Esophagus muscularis mucosa (tissue), 3 donors: ENCODE measurements around the gene IL32.

Source experiments
- CTCF ChIP-seq, 3 experiments: fragments of 200-600 bp in 2 of 3; fragments of 450-650 bp in 1 of 3; sonication (generic) in 2 of 3; IDR thresholded peaks; one replicate each; pipeline ENCODE4 v1.5.1; 2017 to 2019; ENCODE audit warnings: antibody characterized with exemption in 3 of 3, mild to moderate bottlenecking in 2 of 3, moderate library complexity in 1 of 3
- POLR2A ChIP-seq: fragments of 450-650 bp; IDR thresholded peaks from one replicate; pipeline ENCODE4 v1.6.1; 2017; ENCODE audit warnings: antibody characterized with exemption, moderate library complexity, mild to moderate bottlenecking, low read depth
- POLR2AphosphoS5 ChIP-seq, 2 donors: sonication (generic); formaldehyde crosslinking; IDR thresholded peaks; one replicate each; pipeline ENCODE4 v1.6.1; 2017; ENCODE audit warnings: antibody characterized with exemption in 2 of 2

DNA sequence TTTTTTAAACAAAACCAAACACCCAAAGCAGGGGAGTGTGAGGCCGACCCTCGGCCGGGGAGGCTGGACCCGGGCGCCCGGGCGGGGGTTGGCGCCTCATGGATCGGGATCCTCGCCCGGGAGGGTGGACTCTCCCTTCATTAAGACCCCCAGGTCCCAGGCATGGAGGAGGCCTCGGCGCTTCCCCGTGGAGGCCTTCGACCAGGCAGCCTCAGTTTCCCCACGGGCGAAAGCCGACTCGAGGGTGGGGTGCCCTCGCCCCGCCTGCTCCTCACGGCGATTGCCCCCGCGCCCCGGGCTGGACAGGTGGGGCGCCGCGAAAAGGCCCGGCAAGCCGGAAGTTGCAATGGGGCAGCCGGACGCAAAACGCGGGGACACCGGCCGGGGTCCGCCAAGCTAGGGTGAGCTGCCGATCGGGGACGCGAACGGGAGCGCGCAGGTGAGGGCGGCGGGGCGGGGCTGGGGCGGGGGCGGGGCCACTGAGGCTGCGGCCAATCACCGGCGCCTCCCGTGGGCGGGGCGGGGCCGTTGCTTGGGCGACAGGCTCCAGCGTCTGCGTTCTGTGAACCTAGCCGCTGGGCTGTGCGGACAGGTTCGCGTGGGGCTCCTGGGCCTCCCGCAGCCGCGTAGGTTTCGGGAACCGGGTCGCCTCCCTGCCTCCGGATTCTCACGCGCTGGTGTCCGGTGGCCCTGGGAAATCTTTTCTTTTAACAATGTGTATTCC lies 40.9 kb downstream of the IL32 start:
- TF ChIP-seq CTCF (IDR thresholded peaks at IDR 0.05) (no peak), POLR2A (no peak), POLR2AphosphoS5 (IDR thresholded peaks at IDR 0.05) (peak; percentile 76 to 81)
